ENCODE results near the gene AREL1. TPM values are rescaled to one million over a fixed set of nuclear protein-coding genes. Genes with fewer than 3 reads are reported as not detected.

The AREL1 gene
- total and polyA plus RNA-seq, 10 donors, result 5.9 to 54.7 (median 39.8) TPM

DNA sequence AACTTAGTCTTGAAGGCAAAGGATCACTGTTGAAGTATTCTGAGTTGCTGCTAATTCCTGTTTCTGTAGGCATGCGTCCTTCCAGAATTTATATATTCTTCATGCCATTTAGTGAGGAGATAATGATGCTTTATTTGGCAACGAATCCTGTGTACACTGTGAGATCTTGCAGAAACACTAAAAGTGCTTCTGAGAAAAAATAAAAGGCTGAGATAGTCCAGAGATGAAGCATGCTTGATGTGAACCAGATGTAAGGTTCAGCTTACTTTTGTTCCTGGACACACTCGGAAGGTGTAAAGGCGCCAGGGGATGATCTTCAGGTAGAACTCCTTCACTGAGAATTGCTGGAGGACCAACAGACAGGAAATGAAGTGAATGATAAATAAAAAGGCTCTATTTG lies 39.1 kb downstream of the AREL1 start:
- WGBS, 5 donors, result 93 to 98% (median 96%) methylated on average over 4 of the region's 4 CpGs
- no peak for TF ChIP-seq POLR2A (IDR thresholded peaks at IDR 0.05)
- TF ChIP-seq, protein P1, sequence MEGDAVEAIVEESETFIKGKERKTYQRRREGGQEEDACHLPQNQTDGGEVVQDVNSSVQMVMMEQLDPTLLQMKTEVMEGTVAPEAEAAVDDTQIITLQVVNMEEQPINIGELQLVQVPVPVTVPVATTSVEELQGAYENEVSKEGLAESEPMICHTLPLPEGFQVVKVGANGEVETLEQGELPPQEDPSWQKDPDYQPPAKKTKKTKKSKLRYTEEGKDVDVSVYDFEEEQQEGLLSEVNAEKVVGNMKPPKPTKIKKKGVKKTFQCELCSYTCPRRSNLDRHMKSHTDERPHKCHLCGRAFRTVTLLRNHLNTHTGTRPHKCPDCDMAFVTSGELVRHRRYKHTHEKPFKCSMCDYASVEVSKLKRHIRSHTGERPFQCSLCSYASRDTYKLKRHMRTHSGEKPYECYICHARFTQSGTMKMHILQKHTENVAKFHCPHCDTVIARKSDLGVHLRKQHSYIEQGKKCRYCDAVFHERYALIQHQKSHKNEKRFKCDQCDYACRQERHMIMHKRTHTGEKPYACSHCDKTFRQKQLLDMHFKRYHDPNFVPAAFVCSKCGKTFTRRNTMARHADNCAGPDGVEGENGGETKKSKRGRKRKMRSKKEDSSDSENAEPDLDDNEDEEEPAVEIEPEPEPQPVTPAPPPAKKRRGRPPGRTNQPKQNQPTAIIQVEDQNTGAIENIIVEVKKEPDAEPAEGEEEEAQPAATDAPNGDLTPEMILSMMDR (IDR thresholded peaks at IDR 0.05 in 8 of 11, conservative IDR thresholded peaks at IDR 0.05 in 3 of 11), result no peak
- TF ChIP-seq POLR2AphosphoS5 (IDR thresholded peaks at IDR 0.05), result no peak
- no peaks in the 10 kb centered on the region for H3K9me3 ChIP-seq
- H3K36me3 ChIP-seq, result peaks cover 4 to 100% (median 82%) of the 10 kb centered on the region in 6 donors
- DNase-seq, result no peak
- H3K27me3 ChIP-seq (replicated peaks in 1 of 7), result no peaks in the 10 kb centered on the region
- intact Hi-C loops (cut with DNase I; ENCODE audit: low total_unique reads), result no loop called here
- no peak overlapping the region for H3K27ac ChIP-seq
- no peak overlapping the region for H3K4me3 ChIP-seq
- no peaks in the 10 kb centered on the region for H3K4me1 ChIP-seq

DNA sequence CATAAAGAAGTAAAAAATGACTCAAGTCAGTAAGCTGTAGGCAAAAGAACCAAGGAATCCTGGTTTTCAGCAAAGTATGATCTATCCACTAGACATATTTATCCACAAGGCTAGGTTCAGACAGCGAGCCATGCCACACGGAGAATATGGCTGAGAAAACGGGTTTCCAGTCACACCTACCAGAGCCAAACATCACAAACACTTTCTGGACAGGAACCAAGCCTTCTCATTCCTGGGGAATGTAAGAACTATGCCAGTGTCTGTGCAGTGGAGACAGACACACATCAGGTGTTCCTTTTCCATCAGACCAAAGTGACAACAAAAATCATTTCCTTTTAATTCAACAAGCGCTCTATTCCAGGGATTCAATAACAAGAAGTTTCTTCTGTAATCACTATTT lies 41.1 kb downstream of the AREL1 start:
- no peak for DNase-seq
- TF ChIP-seq POLR2A (IDR thresholded peaks at IDR 0.05) (no peak), POLR2AphosphoS5 (IDR thresholded peaks at IDR 0.05) (no peak)
- TF ChIP-seq, protein P1 (IDR thresholded peaks at IDR 0.05 in 8 of 11, conservative IDR thresholded peaks at IDR 0.05 in 3 of 11), result no peak
- no peaks in the 10 kb centered on the region for H3K27me3 ChIP-seq (replicated peaks in 1 of 7)
- no peak overlapping the region for H3K27ac ChIP-seq
- H3K4me3 ChIP-seq, result no peak overlapping the region
- H3K4me1 ChIP-seq, result no peaks in the 10 kb centered on the region
- peaks cover 4 to 100% (median 95%) of the 10 kb centered on the region in 6 donors for H3K36me3 ChIP-seq
- H3K9me3 ChIP-seq, result no peaks in the 10 kb centered on the region
- WGBS, 5 donors, result 87 to 97% (median 95%) methylated on average over 4 of the region's 4 CpGs
- intact Hi-C loops (cut with DNase I; ENCODE audit: low total_unique reads), result no loop called here

DNA sequence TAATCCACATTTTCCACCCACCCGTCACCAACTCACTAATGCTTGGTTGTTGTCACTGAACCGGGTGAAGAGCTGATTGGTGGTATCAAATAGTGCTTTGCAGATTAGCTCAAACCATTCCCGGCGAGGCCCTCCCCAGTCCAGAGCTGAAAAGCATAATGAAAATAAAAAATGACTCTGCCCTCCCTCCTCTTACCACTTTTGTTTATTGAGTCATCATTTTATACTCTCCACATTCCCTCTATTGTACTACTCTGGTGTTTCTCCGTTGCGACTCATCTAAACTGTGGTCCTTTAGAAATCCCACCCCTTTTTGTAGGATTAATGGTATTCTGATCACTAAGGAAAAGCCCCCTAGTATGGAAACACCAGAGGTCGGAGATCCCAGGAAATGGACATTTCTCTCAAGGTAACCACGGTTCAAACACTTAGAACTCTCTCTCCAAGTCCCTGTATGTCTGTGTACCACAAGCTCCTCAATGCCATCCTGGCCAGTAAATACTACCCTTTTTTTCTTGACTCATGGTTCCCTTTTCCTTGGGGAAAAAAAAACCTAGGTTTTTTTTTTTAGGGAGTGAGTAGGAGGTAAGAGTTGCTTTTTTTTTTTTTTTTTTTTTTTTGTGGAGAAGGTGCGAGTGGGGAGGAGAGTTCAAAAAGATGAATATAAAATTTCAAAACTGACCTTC lies 42.0 kb downstream of the AREL1 start:
- 84 to 97% (median 91%) methylated on average over 9 of the region's 9 CpGs for WGBS, 5 donors
- intact Hi-C loops (cut with DNase I; ENCODE audit: low total_unique reads), result no loop called here
- DNase-seq, result no peak
- Histone ChIP-seq H3K4me3 (no peak overlapping the region), H3K9me3 (no peaks in the 10 kb centered on the region), H3K4me1 (no peaks in the 10 kb centered on the region), H3K27ac (no peak overlapping the region), H3K27me3 (replicated peaks in 1 of 7) (no peaks in the 10 kb centered on the region), H3K36me3 (peaks cover 4 to 100% (median 92%) of the 10 kb centered on the region in 6 donors)
- TF ChIP-seq POLR2AphosphoS5 (IDR thresholded peaks at IDR 0.05) (no peak), POLR2A (IDR thresholded peaks at IDR 0.05) (no peak)
- TF ChIP-seq, protein P1 (IDR thresholded peaks at IDR 0.05 in 8 of 11, conservative IDR thresholded peaks at IDR 0.05 in 3 of 11), result no peak

DNA sequence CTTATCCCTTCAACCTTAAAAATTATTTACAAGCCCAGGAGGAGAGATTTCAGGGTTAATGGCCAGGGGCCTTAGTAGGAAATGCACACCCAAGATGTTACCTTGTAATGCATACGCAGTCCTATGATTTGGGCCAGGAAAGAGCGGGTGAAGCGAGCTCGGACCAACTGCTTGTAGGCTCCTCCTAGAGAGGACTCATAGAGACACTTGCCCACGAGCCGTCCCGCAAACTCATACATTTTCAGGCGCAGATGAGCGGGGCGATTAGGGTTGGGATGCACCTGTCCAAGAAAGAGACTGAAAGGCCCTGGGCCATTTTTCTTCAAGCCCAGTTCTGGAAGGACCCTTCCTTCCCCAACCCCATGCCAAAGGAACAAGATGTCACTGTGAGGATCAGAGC lies 43.0 kb downstream of the AREL1 start:
- Histone ChIP-seq H3K36me3 (peaks cover 4 to 100% (median 87%) of the 10 kb centered on the region in 6 donors), H3K4me1 (no peaks in the 10 kb centered on the region), H3K9me3 (no peaks in the 10 kb centered on the region), H3K4me3 (no peak overlapping the region), H3K27me3 (replicated peaks in 1 of 7) (no peaks in the 10 kb centered on the region), H3K27ac (no peak overlapping the region)
- WGBS, 5 donors, result 97 to 99% (median 98%) methylated on average over 10 of the region's 10 CpGs
- DNase-seq, result no peak
- TF ChIP-seq, protein P1 (IDR thresholded peaks at IDR 0.05 in 8 of 11, conservative IDR thresholded peaks at IDR 0.05 in 3 of 11), result no peak
- no peak for TF ChIP-seq POLR2A (IDR thresholded peaks at IDR 0.05)
- no peak for TF ChIP-seq POLR2AphosphoS5 (IDR thresholded peaks at IDR 0.05)
- intact Hi-C loops (cut with DNase I; ENCODE audit: low total_unique reads), result no loop called here
